ENCODE measurements around the gene PRSS33. TPM values are rescaled to one million over a fixed set of nuclear protein-coding genes. Genes with fewer than 3 reads are reported as not detected.

PRSS33 gene
- total and polyA plus RNA-seq, 4 experiments from 2014 or later = not detected

DNA sequence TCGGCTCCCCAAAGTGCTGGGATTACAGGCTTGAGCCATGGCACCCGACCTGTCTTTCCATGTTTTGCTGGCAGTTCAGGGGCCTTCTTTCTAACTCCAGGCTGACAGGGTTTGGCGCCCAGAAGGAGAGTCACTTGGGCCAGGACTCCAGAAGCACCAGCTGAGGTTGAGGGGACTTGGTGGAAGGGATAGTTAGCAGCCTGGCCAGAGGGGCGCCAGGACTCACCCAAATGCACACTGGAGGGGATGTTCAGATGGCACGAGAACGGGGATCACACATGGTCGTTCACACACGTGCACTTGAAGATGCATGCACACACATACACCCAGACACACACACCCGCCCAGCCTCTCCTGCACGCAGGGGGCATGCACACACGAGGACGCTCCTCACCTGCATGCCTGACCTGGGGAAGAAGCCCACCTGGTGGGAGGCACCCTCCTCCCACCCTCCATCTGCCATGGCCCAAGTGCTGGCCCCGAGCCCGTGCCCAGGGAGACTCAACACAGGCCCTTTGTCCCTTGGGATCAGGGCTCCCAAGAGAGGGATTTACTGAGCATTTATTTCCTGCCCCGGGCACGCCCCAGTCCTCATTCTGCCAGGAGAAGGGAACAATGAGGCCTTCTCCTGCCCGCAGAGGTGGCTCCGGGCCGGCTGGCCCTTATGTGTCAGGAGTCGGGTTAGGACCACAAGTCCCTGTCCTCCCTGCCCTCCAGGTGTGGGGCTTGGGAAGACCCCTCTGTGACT lies 27.4 kb upstream of the PRSS33 start:
- no peak overlapping the region for H3K27ac ChIP-seq (ENCODE audit: low read depth, low read length)
- DNase-seq = no peak
- Mint-ChIP-seq H3K27me3 (peaks cover 0 to 6% of the 10 kb centered on the region in 2 donors), H3K27ac (no peak overlapping the region), H3K36me3 (no peaks in the 10 kb centered on the region), H3K4me1 (no peaks in the 10 kb centered on the region), H3K4me3 (no peak overlapping the region), H3K9me3 (peaks cover 0 to 3% (median 0%) of the 10 kb centered on the region in 8 donors)
- intact Hi-C loops (cut with micrococcal nuclease) = no loop called here
- H3K4me3 ChIP-seq (ENCODE audit: low read length in 2 of 2) = no peak overlapping the region
- H3K36me3 ChIP-seq (ENCODE audit: insufficient read depth, low read length) = no peaks in the 10 kb centered on the region
- H3K9me3 ChIP-seq (ENCODE audit: control insufficient read depth in 1 of 2, low read length in 2 of 2) = no peaks in the 10 kb centered on the region
- ChIA-PET POLR2A (ENCODE audit: partially characterized antibody) (no interaction called here), CTCF (ENCODE audit: partially characterized antibody) (interaction anchor here (1.2 kb wide), 1 partner anchor 53 kb away, joined by 4 read pairs; no protein-coding TSS in a partner anchor)
- no peaks in the 10 kb centered on the region for H3K27me3 ChIP-seq (ENCODE audit: insufficient read depth, low read length)
- no peaks in the 10 kb centered on the region for H3K4me1 ChIP-seq (ENCODE audit: insufficient read depth, low read length)

DNA sequence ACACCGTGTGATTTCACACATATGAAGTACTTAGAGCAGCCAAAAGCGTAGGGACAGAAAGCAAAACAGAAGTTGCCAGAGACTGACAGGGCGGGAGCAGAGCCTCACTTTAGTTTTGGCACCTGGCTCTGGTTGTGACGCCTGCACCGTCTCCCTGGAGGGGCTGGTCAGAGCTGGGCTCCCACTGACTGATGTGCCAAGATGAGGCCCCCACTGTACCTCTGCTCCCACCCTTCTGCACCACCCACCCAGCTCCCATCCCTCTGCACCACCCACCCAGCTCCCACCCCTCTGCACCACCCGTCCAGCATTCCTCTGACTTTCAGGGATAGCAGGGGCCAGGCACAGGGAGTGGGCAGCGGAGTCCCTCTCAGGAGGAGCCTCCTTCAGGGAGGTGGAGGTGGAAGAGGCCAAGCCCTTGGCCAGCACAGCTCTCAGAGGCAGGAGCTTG lies 26.4 kb upstream of the PRSS33 start:
- no peaks in the 10 kb centered on the region for H3K9me3 ChIP-seq (ENCODE audit: control insufficient read depth in 1 of 2, low read length in 2 of 2)
- H3K27me3 ChIP-seq (ENCODE audit: insufficient read depth, low read length) = no peaks in the 10 kb centered on the region
- DNase-seq = no peak
- Mint-ChIP-seq H3K36me3 (no peaks in the 10 kb centered on the region), H3K4me3 (no peak overlapping the region), H3K27me3 (peaks cover 3 to 8% of the 10 kb centered on the region in 2 donors), H3K9me3 (peaks cover 0 to 8% (median 0%) of the 10 kb centered on the region in 8 donors), H3K4me1 (no peaks in the 10 kb centered on the region), H3K27ac (no peak overlapping the region)
- no peaks in the 10 kb centered on the region for H3K4me1 ChIP-seq (ENCODE audit: insufficient read depth, low read length)
- ChIA-PET POLR2A (ENCODE audit: partially characterized antibody) (no interaction called here), CTCF (ENCODE audit: partially characterized antibody) (no interaction called here)
- no peaks in the 10 kb centered on the region for H3K36me3 ChIP-seq (ENCODE audit: insufficient read depth, low read length)
- H3K4me3 ChIP-seq (ENCODE audit: low read length in 2 of 2) = no peak overlapping the region
- no peak overlapping the region for H3K27ac ChIP-seq (ENCODE audit: low read depth, low read length)
- intact Hi-C loops (cut with micrococcal nuclease) = no loop called here

DNA sequence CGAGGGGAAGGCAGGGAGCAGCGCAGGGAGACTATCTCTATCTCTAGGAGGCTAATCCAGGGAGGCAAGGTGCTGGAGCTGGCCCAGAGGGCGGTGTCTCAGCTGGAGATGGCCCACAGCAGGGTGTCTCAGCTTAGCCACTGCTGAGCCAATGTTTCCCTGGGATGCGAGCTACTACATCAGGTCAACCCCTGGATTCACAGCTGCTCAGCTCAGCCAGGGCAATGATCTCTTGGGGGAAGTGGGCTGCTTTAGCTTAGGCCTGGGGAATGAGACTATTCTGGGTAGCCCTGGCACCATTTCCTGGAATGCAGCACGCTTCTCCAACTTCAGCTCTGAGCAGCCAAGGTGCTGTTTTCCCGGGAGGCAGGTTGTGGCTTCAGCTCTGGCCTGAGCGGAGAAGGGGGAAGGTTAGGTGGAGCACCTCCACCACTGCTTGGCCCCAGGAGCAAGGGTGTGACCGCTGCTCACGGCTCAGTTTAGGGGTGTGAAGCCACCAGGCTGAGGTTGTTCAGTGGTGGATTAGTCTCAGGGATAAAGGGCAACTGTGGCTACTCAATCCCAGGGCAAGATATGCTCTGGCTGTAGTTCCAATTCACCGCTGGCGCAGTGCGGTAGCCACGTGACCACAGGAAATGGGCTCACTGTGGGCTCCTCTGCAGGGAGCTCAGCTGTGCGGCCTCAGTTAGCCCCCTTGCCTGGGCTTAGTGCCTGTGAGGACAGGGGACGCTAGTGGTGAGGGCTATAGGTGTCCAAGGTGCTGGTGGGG lies 24.5 kb upstream of the PRSS33 start:
- no peaks in the 10 kb centered on the region for H3K27me3 ChIP-seq (ENCODE audit: insufficient read depth, low read length)
- no peak overlapping the region for H3K4me3 ChIP-seq (ENCODE audit: low read length in 2 of 2)
- peaks cover 8 to 16% of the 10 kb centered on the region in 2 donors for H3K27me3 Mint-ChIP-seq
- H3K4me1 ChIP-seq (ENCODE audit: insufficient read depth, low read length) = no peaks in the 10 kb centered on the region
- H3K9me3 ChIP-seq (ENCODE audit: control insufficient read depth in 1 of 2, low read length in 2 of 2) = no peaks in the 10 kb centered on the region
- H3K4me3 Mint-ChIP-seq = no peak overlapping the region
- CTCF ChIA-PET (ENCODE audit: partially characterized antibody) = no interaction called here
- H3K36me3 ChIP-seq (ENCODE audit: insufficient read depth, low read length) = no peaks in the 10 kb centered on the region
- H3K36me3 Mint-ChIP-seq = no peaks in the 10 kb centered on the region
- H3K27ac Mint-ChIP-seq = no peak overlapping the region
- DNase-seq = no peak
- intact Hi-C loops (cut with micrococcal nuclease) = no loop called here
- no peaks in the 10 kb centered on the region for H3K4me1 Mint-ChIP-seq
- peaks cover 0 to 10% (median 0%) of the 10 kb centered on the region in 8 donors for H3K9me3 Mint-ChIP-seq
- POLR2A ChIA-PET (ENCODE audit: partially characterized antibody) = no interaction called here
- H3K27ac ChIP-seq (ENCODE audit: low read depth, low read length) = no peak overlapping the region

DNA sequence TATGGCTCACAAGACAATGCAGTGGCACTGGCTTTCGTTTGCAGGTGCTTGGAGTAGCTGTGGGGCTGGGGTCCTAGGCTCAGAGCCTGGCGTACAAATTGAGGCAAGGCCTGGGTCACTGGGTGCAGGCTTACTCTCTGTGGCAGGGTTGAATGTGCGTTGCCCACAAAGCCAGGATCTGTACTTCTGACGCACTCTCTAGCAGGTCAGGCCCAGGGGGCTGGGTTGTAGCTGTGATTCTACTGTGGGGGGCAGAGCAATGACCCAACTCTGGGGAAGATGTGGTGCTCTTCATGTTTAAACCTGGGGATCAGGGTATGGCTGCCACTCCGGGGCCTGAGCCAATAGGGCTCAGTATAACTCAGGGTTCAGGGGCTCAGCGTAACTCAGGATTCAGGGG lies 23.3 kb upstream of the PRSS33 start:
- no peaks in the 10 kb centered on the region for H3K36me3 Mint-ChIP-seq
- H3K27ac ChIP-seq (ENCODE audit: low read depth, low read length) = no peak overlapping the region
- no peak overlapping the region for H3K4me3 ChIP-seq (ENCODE audit: low read length in 2 of 2)
- DNase-seq = no peak
- H3K27me3 Mint-ChIP-seq = peaks cover 10 to 16% of the 10 kb centered on the region in 2 donors
- H3K4me1 Mint-ChIP-seq = no peaks in the 10 kb centered on the region
- no peaks in the 10 kb centered on the region for H3K9me3 ChIP-seq (ENCODE audit: control insufficient read depth in 1 of 2, low read length in 2 of 2)
- ChIA-PET CTCF (ENCODE audit: partially characterized antibody) (no interaction called here), POLR2A (ENCODE audit: partially characterized antibody) (no interaction called here)
- no peak overlapping the region for H3K27ac Mint-ChIP-seq
- no peaks in the 10 kb centered on the region for H3K4me1 ChIP-seq (ENCODE audit: insufficient read depth, low read length)
- no peaks in the 10 kb centered on the region for H3K36me3 ChIP-seq (ENCODE audit: insufficient read depth, low read length)
- H3K4me3 Mint-ChIP-seq = no peak overlapping the region
- no peaks in the 10 kb centered on the region for H3K27me3 ChIP-seq (ENCODE audit: insufficient read depth, low read length)
- intact Hi-C loops (cut with micrococcal nuclease) = no loop called here
- H3K9me3 Mint-ChIP-seq = peaks cover 0 to 10% (median 0%) of the 10 kb centered on the region in 8 donors

DNA sequence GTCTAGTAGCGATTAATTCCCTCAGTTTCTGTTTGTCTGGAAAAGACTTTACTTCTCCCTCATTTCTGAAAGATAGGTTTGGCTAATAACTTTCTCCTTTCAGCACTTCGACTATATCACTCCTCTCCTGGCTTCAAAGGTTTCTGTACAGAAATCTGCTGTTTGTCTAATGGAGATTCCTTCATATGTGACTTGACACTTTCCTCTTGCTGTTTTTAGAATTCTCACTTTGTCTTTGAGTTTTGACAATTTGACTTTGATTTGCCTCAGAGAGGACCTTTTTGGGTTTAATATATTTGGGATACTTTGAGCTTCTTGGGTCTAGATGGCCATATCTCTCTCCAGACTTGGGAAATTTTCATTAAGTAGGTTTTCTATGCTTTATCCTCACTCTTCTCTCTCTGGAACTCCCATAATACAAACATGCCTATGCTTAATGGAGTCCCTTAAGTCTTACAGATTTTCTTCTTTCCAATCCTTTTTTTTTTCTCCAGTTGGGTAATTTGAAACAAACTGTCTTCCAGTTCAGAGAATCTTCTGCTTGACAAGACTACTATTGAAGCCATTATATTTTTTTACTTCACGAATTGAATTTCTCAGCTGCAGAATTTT lies 21.9 kb upstream of the PRSS33 start:
- Histone ChIP-seq H3K27ac (ENCODE audit: low read depth, low read length) (no peak overlapping the region), H3K4me1 (ENCODE audit: insufficient read depth, low read length) (no peaks in the 10 kb centered on the region), H3K4me3 (ENCODE audit: low read length in 2 of 2) (no peak overlapping the region), H3K36me3 (ENCODE audit: insufficient read depth, low read length) (no peaks in the 10 kb centered on the region), H3K27me3 (ENCODE audit: insufficient read depth, low read length) (no peaks in the 10 kb centered on the region), H3K9me3 (ENCODE audit: control insufficient read depth in 1 of 2, low read length in 2 of 2) (peaks cover 0 to 3% of the 10 kb centered on the region in 2 donors)
- no peak overlapping the region for H3K27ac Mint-ChIP-seq
- POLR2A ChIA-PET (ENCODE audit: partially characterized antibody) = no interaction called here
- intact Hi-C loops (cut with micrococcal nuclease) = no loop called here
- H3K9me3 Mint-ChIP-seq = peaks cover 0 to 12% (median 4%) of the 10 kb centered on the region in 8 donors
- H3K4me3 Mint-ChIP-seq = no peak overlapping the region
- H3K27me3 Mint-ChIP-seq = peaks cover 12 to 15% of the 10 kb centered on the region in 2 donors
- DNase-seq = no peak
- H3K4me1 Mint-ChIP-seq = no peaks in the 10 kb centered on the region
- H3K36me3 Mint-ChIP-seq = no peaks in the 10 kb centered on the region
- CTCF ChIA-PET (ENCODE audit: partially characterized antibody) = no interaction called here

DNA sequence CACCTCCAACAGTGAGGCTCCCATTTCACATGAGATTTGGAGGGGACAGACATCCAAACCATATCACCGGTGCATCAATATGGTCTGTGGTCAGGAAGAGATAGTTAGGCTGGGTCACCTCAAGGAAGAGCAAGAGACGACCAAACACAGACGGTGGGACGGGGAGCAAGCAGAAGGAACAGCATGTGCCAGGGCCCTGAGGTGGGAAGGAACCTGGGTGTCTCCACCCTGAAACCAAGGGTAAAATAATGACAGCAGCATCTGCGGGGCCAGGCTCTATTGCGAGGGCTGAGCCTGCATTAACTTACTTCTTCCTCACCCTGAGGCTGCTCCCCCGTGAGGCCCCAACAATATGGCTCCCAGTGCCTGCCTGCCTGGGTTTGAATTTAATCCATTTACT lies 20.8 kb upstream of the PRSS33 start:
- Histone ChIP-seq H3K27me3 (ENCODE audit: insufficient read depth, low read length) (no peaks in the 10 kb centered on the region), H3K27ac (ENCODE audit: low read depth, low read length) (no peak overlapping the region), H3K4me1 (ENCODE audit: insufficient read depth, low read length) (no peaks in the 10 kb centered on the region), H3K9me3 (ENCODE audit: control insufficient read depth in 1 of 2, low read length in 2 of 2) (peaks cover 0 to 9% of the 10 kb centered on the region in 2 donors), H3K36me3 (ENCODE audit: insufficient read depth, low read length) (no peaks in the 10 kb centered on the region), H3K4me3 (ENCODE audit: low read length in 2 of 2) (no peak overlapping the region)
- no peak for DNase-seq
- intact Hi-C loops (cut with micrococcal nuclease) = no loop called here
- H3K4me1 Mint-ChIP-seq = no peaks in the 10 kb centered on the region
- H3K27me3 Mint-ChIP-seq = peaks cover 12 to 17% of the 10 kb centered on the region in 2 donors
- H3K27ac Mint-ChIP-seq = no peak overlapping the region
- ChIA-PET POLR2A (ENCODE audit: partially characterized antibody) (no interaction called here), CTCF (ENCODE audit: partially characterized antibody) (no interaction called here)
- peaks cover 0 to 18% (median 13%) of the 10 kb centered on the region in 8 donors for H3K9me3 Mint-ChIP-seq
- H3K36me3 Mint-ChIP-seq = no peaks in the 10 kb centered on the region
- no peak overlapping the region for H3K4me3 Mint-ChIP-seq

DNA sequence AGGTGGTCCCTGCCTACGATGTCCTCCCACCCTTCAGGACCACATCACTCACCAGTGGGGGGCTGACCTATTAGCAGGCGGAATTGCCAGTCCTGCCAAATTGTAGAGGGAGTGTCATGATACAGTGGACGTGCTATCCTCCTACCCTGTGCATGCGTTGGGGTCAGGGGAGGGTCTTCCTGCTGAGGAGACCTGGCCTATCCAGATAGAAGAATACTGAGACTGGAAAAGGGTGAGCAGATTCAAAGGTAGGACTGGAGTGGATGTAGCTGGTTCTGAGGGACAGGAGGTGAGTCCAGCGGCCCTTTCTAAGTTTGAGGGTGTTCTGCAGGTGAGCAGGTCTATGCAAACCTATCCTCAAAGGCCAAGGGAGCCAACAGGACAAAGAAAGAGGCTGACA lies 18.9 kb upstream of the PRSS33 start:
- Mint-ChIP-seq H3K9me3 (peaks cover 0 to 22% (median 13%) of the 10 kb centered on the region in 8 donors), H3K27ac (no peak overlapping the region), H3K27me3 (peaks cover 12 to 15% of the 10 kb centered on the region in 2 donors), H3K36me3 (no peaks in the 10 kb centered on the region), H3K4me1 (no peaks in the 10 kb centered on the region), H3K4me3 (no peak overlapping the region)
- Histone ChIP-seq H3K9me3 (ENCODE audit: control insufficient read depth in 1 of 2, low read length in 2 of 2) (peaks cover 0 to 12% of the 10 kb centered on the region in 2 donors), H3K27me3 (ENCODE audit: insufficient read depth, low read length) (no peaks in the 10 kb centered on the region), H3K36me3 (ENCODE audit: insufficient read depth, low read length) (no peaks in the 10 kb centered on the region), H3K4me3 (ENCODE audit: low read length in 2 of 2) (no peak overlapping the region), H3K4me1 (ENCODE audit: insufficient read depth, low read length) (no peaks in the 10 kb centered on the region), H3K27ac (ENCODE audit: low read depth, low read length) (no peak overlapping the region)
- ChIA-PET CTCF (ENCODE audit: partially characterized antibody) (no interaction called here), POLR2A (ENCODE audit: partially characterized antibody) (no interaction called here)
- intact Hi-C loops (cut with micrococcal nuclease) = no loop called here
- no peak for DNase-seq

All from CD4-positive, alpha-beta memory T cell (primary cell).